H1 (cell line): ENCODE results near the gene UBE2E3. TPM values are rescaled to one million over a fixed set of nuclear protein-coding genes. Genes with fewer than 3 reads are reported as not detected.

Experiments used
- ASH2L ChIP-seq: fragments of 200-600, 300-600 bp; sonication (generic); IDR thresholded peaks from one replicate; pipeline ENCODE4 v1.7.1; 2017; ENCODE audit warnings: low read length
- CEBPB ChIP-seq: IDR thresholded peaks from 2 replicates; pipeline ENCODE4 v1.6.1; 2012; ENCODE audit warnings: low read depth, low read length
- FOSL1 ChIP-seq: IDR thresholded peaks from 2 replicates; pipeline ENCODE4 v1.6.1; 2011; ENCODE audit warnings: mild to moderate bottlenecking, low read depth, low read length, moderate library complexity; ENCODE audit not compliant: insufficient read depth
- NRF1 ChIP-seq: IDR thresholded peaks from 2 replicates; pipeline ENCODE4 v1.6.1; 2011; ENCODE audit warnings: mild to moderate bottlenecking, low read depth, low read length, improper control_type of control experiment
- RFX5 ChIP-seq: IDR thresholded peaks from 2 replicates; pipeline ENCODE4 v1.6.1; 2011; ENCODE audit warnings: low read depth, low read length, improper control_type of control experiment, borderline replicate concordance
- SAP30 ChIP-seq: fragments of 300-600 bp; sonication (generic); IDR thresholded peaks from 2 replicates; pipeline ENCODE4 v1.7.1; 2012; ENCODE audit warnings: low read length, moderate library complexity, mild to moderate bottlenecking, inconsistent platforms; ENCODE audit not compliant: insufficient read depth, insufficient replicate concordance
- SIN3A ChIP-seq, 2 experiments: IDR thresholded peaks in 1 of 2; conservative IDR thresholded peaks in 1 of 2; 2 replicates each; pipeline ENCODE4 v1.6.1; 2011 to 2012; ENCODE audit warnings: low read length in 2 of 2, improper control_type of control experiment in 1 of 2, low read depth in 1 of 2, mild to moderate bottlenecking in 1 of 2
- SP4 ChIP-seq: IDR thresholded peaks from 2 replicates; pipeline ENCODE4 v1.6.1; 2012; ENCODE audit warnings: low read length, inconsistent platforms
- TBP ChIP-seq: IDR thresholded peaks from 2 replicates; pipeline ENCODE4 v1.6.1; 2011; ENCODE audit warnings: low read depth, low read length, improper control_type of control experiment
- TCF12 ChIP-seq: IDR thresholded peaks from 2 replicates; pipeline ENCODE4 v1.6.1; 2011; ENCODE audit warnings: low read depth, mild to moderate bottlenecking, low read length
- polyA plus RNA-seq, 7 experiments: library from polyadenylated mRNA; depleted of rRNA in 3 of 7; stranded (reverse) in 5 of 7; unstranded in 2 of 7; fragments of >200 nt in 5 of 7; fragments of 200-250 nt in 2 of 7; gene quantifications; 1 replicate in 5 of 7; 2 replicates in 1 of 7; 4 replicates in 1 of 7; pipeline versions ENCODE4 v1.2.1 to v1.2.3, GENCODE V29; 2011 to 2013; ENCODE audit warnings: missing spikeins in 2 of 7, mixed read lengths in 2 of 7
- total RNA-seq: library from RNA; stranded (reverse); fragmentation: NEBNext Ultra II Directional; extraction: Animal tissue kit (Norgen Biotek cat#: 25700); gene quantifications from 2 replicates; pipeline ENCODE4 v1.2.1, GENCODE V29; 2021
- TF ChIP-seq, protein P1 (sequence below), 3 experiments: IDR thresholded peaks; 1 replicate in 2 of 3; 2 replicates in 1 of 3; pipeline versions ENCODE4 v1.5.1 to v1.6.1; 2011; ENCODE audit warnings: low read length in 3 of 3, mild to moderate bottlenecking in 3 of 3, inconsistent platforms in 2 of 3, low read depth in 1 of 3, moderate library complexity in 1 of 3; ENCODE audit not compliant: insufficient read depth in 1 of 3; ENCODE audit errors: control extremely low read depth in 1 of 3

The UBE2E3 gene
- total and polyA plus RNA-seq, 2 of the 8 experiments (the other 6 are each of a cell fraction or from before 2014, with no cell fraction given), result 106 to 132 TPM

DNA sequence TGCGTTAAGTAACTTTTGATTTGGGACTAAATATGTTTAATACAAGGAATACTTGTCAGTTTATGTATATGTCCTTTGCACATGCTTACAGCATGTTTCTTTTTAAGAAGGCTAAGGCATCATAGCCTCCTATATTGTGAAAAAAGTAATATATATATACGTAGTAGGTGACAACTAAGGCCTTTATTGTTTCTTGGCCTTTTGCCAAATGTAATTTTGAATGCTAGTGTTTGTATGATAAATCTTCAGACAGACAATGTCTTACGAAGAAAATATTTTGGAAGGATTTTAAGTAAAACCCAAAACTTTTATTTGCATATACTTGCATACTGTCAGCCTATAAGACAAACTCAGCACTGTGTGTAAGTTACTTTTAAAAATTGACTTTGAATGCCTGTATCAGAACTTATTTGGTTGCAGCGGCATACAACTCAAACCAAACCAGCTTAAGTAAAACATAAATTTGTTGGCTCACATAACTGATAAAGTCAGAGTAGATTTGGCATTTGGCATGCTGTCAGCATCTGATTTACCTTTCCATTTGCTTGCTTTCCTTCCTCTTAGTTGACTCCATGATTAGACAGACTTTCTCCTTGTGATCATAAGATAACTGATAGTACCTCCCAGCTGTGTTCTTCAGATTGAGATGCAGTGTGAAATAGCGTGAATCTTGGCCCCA, 24.4 kb downstream of the UBE2E3 start (continued):
- TF ChIP-seq, protein P1, sequence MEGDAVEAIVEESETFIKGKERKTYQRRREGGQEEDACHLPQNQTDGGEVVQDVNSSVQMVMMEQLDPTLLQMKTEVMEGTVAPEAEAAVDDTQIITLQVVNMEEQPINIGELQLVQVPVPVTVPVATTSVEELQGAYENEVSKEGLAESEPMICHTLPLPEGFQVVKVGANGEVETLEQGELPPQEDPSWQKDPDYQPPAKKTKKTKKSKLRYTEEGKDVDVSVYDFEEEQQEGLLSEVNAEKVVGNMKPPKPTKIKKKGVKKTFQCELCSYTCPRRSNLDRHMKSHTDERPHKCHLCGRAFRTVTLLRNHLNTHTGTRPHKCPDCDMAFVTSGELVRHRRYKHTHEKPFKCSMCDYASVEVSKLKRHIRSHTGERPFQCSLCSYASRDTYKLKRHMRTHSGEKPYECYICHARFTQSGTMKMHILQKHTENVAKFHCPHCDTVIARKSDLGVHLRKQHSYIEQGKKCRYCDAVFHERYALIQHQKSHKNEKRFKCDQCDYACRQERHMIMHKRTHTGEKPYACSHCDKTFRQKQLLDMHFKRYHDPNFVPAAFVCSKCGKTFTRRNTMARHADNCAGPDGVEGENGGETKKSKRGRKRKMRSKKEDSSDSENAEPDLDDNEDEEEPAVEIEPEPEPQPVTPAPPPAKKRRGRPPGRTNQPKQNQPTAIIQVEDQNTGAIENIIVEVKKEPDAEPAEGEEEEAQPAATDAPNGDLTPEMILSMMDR (IDR thresholded peaks at IDR 0.05; ENCODE audit: control extremely low read depth in 1 of 3, insufficient read depth in 1 of 3, low read depth in 1 of 3, low read length in 3 of 3), result no peak
- TF ChIP-seq FOSL1, result no peak
- no peak for TF ChIP-seq SP4
- TF ChIP-seq SAP30, result no peak
- no peak for TF ChIP-seq SIN3A (conservative IDR thresholded peaks at IDR 0.05 in 1 of 2, IDR thresholded peaks at IDR 0.05 in 1 of 2; ENCODE audit: low read depth in 1 of 2, low read length in 2 of 2)
- no peak for TF ChIP-seq ASH2L
- no peak for TF ChIP-seq TCF12
- no peak for TF ChIP-seq RFX5
- TF ChIP-seq NRF1, result no peak
- TF ChIP-seq TBP, result no peak
- TF ChIP-seq CEBPB, result no peak
